ENCODE results near the gene CCDC12. TPM values are rescaled to one million over a fixed set of nuclear protein-coding genes. Genes with fewer than 3 reads are reported as not detected.

The CCDC12 gene
- total and polyA plus RNA-seq, 7 donors, result 33.1 to 80.9 (median 41.0) TPM

GRCh38 chr3:46877406-46878125 is 99.0 kb downstream of the CCDC12 start, which contains the start of gene PTH1R:
Gene PTH1R (plus strand): TSS chr3:46877721. CDS start chr3:46883560, 5,839 bp downstream.
- no peak for TF ChIP-seq CTCF (IDR thresholded peaks at IDR 0.05)
- TF ChIP-seq POLR2A (IDR thresholded peaks at IDR 0.05), result no peak
- no peak for TF ChIP-seq POLR2AphosphoS5 (IDR thresholded peaks at IDR 0.05)
- TF ChIP-seq EP300 (IDR thresholded peaks at IDR 0.05), result no peak
- intact Hi-C loops (cut with DNase I), result no loop called here
- Histone ChIP-seq H3K9me3 (no peaks in the 10 kb centered on the region), H3K4me3 (no peak within 1 kb of the TSS), H3K27ac (peak within 1 kb of the TSS in 1 of 4 donors; percentile 38), H3K36me3 (no peaks in the 10 kb centered on the region), H3K27me3 (peaks cover 14 to 20% (median 17%) of the 10 kb centered on the region in 3 donors), H3K4me1 (peaks cover 0 to 55% (median 41%) of the 10 kb centered on the region in 4 donors)
- DNase-seq, result no peak
- WGBS, 2 donors, result 78 to 86% methylated on average over 7 of the region's 7 CpGs

- WGBS, 2 donors, result 82 to 88% methylated on average over 10 of the region's 10 CpGs
- Histone ChIP-seq H3K4me3 (no peak overlapping the region), H3K27me3 (peaks cover 6 to 10% (median 8%) of the 10 kb centered on the region in 3 donors), H3K27ac (no peak overlapping the region), H3K4me1 (peaks cover 0 to 45% (median 31%) of the 10 kb centered on the region in 4 donors), H3K9me3 (no peaks in the 10 kb centered on the region), H3K36me3 (no peaks in the 10 kb centered on the region)
- TF ChIP-seq CTCF (IDR thresholded peaks at IDR 0.05) (no peak), EP300 (IDR thresholded peaks at IDR 0.05) (no peak), POLR2A (IDR thresholded peaks at IDR 0.05) (no peak), POLR2AphosphoS5 (IDR thresholded peaks at IDR 0.05) (no peak)
- intact Hi-C loops (cut with DNase I), result no loop called here
- DNase-seq, result no peak
Observed at GRCh38 chr3:46876313-46877300, 99.9 kb downstream of the CCDC12 start.

GRCh38 chr3:46875560-46875959 is 101.0 kb downstream of the CCDC12 start:
- Histone ChIP-seq H3K9me3 (no peaks in the 10 kb centered on the region), H3K4me3 (no peak overlapping the region), H3K36me3 (no peaks in the 10 kb centered on the region), H3K27ac (no peak overlapping the region), H3K4me1 (peaks cover 0 to 35% (median 26%) of the 10 kb centered on the region in 4 donors), H3K27me3 (no peaks in the 10 kb centered on the region)
- no peak for DNase-seq
- intact Hi-C loops (cut with DNase I), result no loop called here
- TF ChIP-seq POLR2AphosphoS5 (IDR thresholded peaks at IDR 0.05) (no peak), EP300 (IDR thresholded peaks at IDR 0.05) (no peak), CTCF (IDR thresholded peaks at IDR 0.05) (no peak), POLR2A (IDR thresholded peaks at IDR 0.05) (no peak)
- WGBS, 2 donors, result 91 to 93% methylated on average over 9 of the region's 9 CpGs

GRCh38 chr3:46874430-46874829 is 102.1 kb downstream of the CCDC12 start:
- Histone ChIP-seq H3K4me1 (peaks cover 0 to 30% (median 23%) of the 10 kb centered on the region in 4 donors), H3K36me3 (no peaks in the 10 kb centered on the region), H3K4me3 (no peak overlapping the region), H3K9me3 (no peaks in the 10 kb centered on the region), H3K27ac (peak overlapping the region in 2 of 4 donors; percentile 38 to 56), H3K27me3 (no peaks in the 10 kb centered on the region)
- DNase-seq, result no peak
- intact Hi-C loops (cut with DNase I), result no loop called here
- WGBS, 2 donors, result 29 to 65% methylated on average over 18 of the region's 18 CpGs
- no peak for TF ChIP-seq EP300 (IDR thresholded peaks at IDR 0.05)
- TF ChIP-seq CTCF (IDR thresholded peaks at IDR 0.05), result no peak
- no peak for TF ChIP-seq POLR2AphosphoS5 (IDR thresholded peaks at IDR 0.05)
- TF ChIP-seq POLR2A (IDR thresholded peaks at IDR 0.05), result no peak

Data from sigmoid colon (tissue), 7 donors.